GM12864 (cell line): ENCODE data around the gene DNAJC1.
"Not testable (repeated sequence)": the region's sequence is repeated elsewhere in the genome, so short reads cannot be mapped to it uniquely, and the experiment has no call there.

ENCODE experiments used
- DNase-seq: peaks from one replicate; pipeline ENCODE4 v3.0.0-alpha.2; 2011; ENCODE audit warnings: low read depth
- H3K4me3 ChIP-seq: 2 replicates; pipeline ENCODE4 v1.5.1; 2011; ENCODE audit warnings: mild to moderate bottlenecking, low read depth, low read length, control low read depth
- TF ChIP-seq, protein P1 (sequence below): IDR thresholded peaks from 2 replicates; pipeline ENCODE4 v1.5.1; 2011; ENCODE audit warnings: low read depth, mild to moderate bottlenecking, moderate library complexity, low read length, control low read depth, inconsistent platforms; ENCODE audit errors: missing control alignments

Gene DNAJC1

DNA sequence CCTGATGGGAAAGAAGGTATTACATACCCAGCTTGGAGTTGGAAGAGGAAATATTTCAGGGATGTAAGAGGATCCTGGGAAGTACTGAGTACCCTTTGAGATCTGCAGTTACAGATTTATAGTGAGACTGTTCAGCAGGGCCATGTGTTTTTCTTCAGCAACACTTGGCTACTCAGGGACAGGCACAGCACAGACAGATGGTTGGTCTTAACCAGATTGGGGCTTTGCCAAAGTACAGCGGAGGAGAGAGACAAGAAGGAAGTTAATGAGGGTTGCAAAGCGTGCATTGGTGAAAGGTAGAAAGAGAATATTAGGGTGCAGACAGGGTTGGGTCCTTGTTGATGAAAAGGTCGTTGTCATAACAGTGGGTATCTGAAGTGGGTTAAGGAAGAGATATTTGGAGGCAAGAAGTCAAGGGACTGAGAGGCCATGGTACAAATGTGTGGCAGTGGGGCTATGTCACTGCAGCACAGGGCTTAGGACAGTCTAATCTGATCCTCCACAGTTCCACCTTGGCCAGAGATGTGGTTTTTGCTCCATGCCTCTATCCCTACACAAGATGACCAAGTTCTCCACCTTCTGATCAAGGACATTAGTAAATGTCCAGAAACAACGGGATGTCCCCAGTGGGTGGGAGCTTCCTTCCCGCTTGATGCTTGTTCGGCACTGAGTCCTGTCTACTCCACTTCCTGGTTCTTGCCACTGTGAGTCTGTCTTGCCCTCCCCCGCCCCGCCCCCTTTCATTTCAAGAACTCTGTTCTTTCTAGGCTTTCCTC, 18.9 kb upstream of the DNAJC1 start:
- TF ChIP-seq, protein P1, sequence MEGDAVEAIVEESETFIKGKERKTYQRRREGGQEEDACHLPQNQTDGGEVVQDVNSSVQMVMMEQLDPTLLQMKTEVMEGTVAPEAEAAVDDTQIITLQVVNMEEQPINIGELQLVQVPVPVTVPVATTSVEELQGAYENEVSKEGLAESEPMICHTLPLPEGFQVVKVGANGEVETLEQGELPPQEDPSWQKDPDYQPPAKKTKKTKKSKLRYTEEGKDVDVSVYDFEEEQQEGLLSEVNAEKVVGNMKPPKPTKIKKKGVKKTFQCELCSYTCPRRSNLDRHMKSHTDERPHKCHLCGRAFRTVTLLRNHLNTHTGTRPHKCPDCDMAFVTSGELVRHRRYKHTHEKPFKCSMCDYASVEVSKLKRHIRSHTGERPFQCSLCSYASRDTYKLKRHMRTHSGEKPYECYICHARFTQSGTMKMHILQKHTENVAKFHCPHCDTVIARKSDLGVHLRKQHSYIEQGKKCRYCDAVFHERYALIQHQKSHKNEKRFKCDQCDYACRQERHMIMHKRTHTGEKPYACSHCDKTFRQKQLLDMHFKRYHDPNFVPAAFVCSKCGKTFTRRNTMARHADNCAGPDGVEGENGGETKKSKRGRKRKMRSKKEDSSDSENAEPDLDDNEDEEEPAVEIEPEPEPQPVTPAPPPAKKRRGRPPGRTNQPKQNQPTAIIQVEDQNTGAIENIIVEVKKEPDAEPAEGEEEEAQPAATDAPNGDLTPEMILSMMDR = no peak
- no peak overlapping the region for H3K4me3 ChIP-seq
- DNase-seq = no peak

DNA sequence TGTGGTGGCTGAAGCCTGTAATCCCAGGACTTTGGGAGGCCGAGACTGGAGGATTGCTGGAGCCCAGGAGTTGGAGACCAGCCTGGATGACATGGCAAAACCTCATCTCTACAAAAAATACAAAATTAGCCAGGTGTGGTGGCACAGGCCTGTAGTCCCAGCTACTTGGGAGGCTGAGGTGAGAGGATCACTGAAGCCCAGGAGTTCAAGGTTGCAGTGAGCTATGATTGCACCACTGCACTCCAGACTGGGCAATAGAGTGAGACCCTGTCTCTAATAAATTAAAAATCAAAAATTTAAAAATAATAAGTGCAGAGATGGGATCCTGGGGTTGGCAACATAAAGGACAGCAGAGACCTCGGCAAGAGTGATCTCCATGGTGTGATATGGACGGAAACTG, 17.6 kb upstream of the DNAJC1 start:
- not testable (repeated sequence) for H3K4me3 ChIP-seq, DNase-seq

DNA sequence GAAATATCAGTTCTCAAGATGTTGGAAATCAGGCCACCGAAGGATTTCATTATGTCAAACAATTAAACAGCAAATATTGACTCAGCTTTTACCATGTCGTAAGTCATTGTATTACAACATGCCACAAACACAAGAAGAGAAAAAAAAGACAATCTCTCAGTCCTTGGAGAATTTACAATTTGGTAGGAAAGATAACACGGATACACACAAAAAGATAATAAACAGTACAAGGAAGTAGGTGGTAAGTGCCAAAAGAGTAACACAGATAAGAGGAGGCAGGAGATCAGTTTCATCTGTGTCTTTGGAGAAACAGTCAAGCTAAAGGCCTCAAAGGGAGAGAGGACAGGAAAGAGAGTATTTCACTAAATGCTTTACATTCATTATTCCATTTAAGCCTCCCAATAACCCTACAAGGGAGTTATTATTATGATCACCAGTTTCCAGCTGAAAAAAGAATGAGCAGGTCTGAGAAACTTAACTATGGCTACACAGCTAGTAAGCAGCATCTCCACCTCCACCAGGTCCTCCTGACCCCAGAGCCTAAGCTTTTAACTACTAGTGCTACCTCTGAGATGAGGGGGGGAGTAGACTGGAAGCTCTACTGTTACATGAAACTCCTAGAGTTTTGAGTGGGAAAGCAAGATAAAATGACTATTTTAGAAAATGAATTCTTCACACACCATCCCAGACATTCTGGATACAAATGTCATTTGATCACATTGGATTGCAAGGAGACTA, 13.9 kb upstream of the DNAJC1 start:
- DNase-seq = no peak

DNA sequence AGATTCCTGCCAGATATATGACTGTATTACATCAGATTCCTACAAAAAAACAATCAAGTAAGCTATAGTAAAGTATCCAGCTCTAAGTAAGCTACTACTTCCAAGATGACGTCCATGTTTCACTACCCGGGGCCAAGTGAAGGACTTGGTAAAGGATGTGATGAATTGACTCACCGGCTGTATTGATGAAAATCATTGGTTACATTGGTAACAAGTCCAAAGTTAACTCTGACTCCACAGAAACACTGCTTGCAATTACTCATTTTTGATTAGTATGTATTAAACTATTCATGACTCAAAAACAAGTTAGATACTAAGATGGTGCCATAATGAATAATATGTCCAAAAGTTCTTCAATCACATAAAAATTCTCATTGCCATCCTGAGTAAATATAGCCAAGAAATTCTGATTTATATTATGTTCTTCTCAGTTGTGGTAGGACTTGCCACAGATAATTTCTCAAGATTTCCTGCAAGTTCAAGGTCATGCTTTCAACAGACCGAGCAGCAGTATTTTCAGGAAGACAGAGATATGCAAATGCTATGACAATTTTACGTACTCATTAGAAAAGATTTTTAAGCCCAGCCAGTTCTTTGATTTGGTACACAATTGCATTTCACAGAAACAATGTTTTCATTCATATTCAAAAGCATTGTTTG, 12.6 kb upstream of the DNAJC1 start:
- no peak for DNase-seq
- TF ChIP-seq, protein P1 = no peak
- H3K4me3 ChIP-seq = no peak overlapping the region

More for the DNA sequence above, 13.9 kb upstream of the DNAJC1 start:
- no peak overlapping the region for H3K4me3 ChIP-seq
- TF ChIP-seq, protein P1 = no peak

DNA sequence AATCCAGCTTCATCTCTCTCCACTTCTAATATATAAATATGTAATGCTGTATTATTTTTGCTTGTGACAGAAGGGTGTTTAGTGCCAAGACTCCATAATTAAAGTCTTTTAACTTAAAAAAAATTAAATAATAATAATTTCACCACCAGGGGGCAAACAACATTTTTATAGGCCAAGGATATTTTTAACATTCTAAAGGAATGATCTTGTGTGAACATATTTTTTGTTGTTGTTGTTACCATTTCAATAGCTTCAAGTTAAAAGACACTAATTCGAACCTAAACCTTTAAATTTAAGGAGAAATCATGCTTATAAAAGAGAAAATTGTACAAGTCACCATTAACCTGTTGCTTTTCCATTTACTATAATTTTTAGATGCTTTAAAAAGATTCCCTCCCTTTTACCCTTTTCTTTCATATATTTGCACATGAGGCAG, 7.5 kb upstream of the DNAJC1 start:
- H3K4me3 ChIP-seq = no peak overlapping the region
- no peak for DNase-seq
- TF ChIP-seq, protein P1 = peak; percentile 6

DNA sequence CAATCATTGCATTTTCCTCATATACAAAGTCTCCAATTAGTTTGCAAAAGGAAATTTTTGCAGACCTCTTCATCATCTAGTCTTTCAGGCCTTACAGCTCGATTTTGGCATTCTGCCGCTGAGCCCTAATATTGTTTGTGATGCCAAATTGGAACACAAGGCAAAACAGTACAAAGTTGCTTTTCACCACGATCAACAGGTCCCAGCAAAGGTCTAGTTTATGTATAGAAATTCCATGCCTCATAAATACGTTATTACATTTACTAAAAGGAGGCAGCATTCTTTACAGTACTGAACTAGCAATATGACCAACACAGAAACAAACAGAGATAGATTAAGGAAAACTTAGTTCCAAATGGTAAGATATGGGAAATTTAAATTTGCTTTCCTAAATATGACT, 7.0 kb upstream of the DNAJC1 start:
- H3K4me3 ChIP-seq = no peak overlapping the region
- TF ChIP-seq, protein P1 = no peak
- no peak for DNase-seq

DNA sequence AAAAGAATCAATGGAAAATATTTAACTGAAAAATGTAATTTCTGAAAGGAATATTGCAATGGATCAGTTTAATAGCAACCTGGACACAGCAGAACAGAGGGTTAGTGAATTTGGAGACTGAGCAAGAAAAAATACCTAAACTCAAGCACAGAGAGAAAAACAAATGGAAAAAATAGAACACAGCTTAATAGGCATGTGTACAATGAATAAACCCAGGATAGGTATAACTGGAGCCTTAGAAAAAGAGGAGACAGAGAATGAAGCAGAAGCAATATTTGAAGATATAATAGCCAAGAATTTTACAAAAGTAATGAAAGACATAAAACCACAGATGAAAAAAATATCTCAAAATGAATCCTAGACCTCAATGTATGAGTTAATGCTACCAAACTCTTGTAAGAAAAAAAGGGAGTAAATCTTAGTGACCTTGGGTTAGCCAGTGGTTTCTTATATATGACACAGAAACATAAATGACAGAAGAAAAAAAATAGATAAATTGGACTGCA, 2.9 kb upstream of the DNAJC1 start:
- TF ChIP-seq, protein P1 = no peak
- no peak for DNase-seq

More for the DNA sequence above, 2.9 kb upstream of the DNAJC1 start:
- no peak overlapping the region for H3K4me3 ChIP-seq
